NCI-H748 (cell line): ENCODE results near the gene OGDH.
A peak's percentile ranks its signal among the peaks of the same experiment; 100 is the strongest.

Source experiments
- DNase-seq: peaks from one replicate; lab custom pipeline; 2025; ENCODE audit not compliant: unreplicated experiment; lab: John Stamatoyannopoulos, UW

The OGDH gene

DNA sequence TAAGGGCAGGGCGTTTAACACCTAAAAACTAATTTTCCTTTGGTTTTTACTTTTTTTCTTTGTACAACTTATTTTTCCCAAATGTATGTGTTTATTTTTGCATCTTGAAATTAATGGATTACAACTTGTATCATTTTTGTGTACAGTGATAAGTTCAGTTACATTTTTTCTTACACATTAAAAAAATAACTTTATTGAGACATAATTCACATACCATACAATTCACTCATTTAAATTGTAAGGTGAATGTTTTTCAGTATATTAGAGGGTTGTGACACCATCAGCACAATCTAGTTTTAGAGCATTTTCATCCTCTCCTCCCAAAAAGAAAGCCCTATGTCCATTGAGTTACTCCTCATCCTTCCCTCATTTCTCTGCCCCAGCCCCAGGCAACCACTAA lies 11.6 kb downstream of the OGDH start:
- no peak for DNase-seq

DNA sequence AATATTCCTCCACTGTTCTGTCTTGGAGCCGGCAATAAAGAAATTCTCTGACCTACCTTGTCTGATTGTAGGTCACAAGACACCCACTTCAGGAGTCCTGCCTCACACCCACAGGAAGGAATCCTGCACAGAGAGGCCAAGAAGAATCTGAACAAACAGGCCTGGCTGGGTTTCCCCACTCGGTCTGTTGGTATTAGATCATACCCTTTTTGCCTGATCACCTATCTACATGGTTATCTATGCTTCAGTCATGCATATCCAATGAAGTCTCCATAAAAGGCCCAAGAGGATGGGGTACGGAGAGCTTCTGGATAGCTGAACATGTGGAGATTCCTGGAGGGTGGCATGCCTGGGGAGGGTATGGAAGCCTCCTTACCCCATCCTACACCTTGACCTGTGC lies 12.3 kb downstream of the OGDH start:
- DNase-seq: no peak

DNA sequence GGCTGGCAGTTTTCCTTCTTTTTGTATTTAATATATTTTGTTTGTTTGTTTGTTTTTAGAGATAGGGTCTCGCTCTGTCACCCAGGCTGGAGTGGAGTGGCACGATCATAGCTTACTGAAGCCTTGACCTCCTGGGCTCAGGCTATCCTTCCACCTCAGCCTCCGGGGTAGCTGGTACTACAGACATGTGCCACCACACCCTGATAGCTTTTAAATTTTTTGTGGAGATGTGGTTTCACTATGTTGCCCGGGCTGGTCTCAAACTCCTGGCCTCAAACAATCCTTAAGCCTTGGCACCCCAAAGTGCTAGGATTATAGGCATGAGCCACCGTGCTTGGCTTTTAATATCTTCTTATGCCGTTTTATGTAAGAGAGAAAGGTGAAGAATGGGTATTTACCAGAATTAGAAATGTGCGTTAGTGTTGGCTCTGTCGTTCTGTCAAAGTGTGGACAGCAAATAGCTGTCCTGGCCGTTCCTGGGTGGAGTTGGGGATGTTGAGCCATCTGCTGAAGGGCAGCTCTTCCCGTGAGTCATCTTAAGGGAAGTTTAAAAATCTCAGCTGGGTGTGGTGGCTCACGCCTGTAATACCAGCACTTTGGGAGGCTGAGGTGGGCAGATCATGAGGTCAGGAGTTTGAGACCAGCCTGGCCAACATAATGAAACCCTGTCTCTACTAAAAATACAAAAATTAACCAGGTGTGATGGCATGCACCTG lies 14.8 kb downstream of the OGDH start:
- DNase-seq: no peak

DNA sequence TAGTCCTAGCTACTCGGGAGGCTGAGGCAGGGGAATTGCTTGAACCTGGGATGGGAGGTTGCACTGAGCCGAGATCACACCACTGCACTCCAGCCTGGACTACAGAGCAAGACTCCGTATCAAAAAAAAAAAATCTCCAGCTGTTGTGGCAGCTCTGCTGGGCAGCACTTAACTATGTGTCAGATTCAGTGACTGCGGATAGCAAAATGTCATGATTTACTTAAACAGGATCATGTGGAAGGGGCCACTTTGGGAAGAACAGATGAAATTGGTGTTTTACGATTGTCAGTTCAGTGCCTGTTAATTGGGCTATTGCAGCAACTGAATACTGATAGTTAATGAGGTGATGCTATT lies 15.3 kb downstream of the OGDH start:
- no peak for DNase-seq

DNA sequence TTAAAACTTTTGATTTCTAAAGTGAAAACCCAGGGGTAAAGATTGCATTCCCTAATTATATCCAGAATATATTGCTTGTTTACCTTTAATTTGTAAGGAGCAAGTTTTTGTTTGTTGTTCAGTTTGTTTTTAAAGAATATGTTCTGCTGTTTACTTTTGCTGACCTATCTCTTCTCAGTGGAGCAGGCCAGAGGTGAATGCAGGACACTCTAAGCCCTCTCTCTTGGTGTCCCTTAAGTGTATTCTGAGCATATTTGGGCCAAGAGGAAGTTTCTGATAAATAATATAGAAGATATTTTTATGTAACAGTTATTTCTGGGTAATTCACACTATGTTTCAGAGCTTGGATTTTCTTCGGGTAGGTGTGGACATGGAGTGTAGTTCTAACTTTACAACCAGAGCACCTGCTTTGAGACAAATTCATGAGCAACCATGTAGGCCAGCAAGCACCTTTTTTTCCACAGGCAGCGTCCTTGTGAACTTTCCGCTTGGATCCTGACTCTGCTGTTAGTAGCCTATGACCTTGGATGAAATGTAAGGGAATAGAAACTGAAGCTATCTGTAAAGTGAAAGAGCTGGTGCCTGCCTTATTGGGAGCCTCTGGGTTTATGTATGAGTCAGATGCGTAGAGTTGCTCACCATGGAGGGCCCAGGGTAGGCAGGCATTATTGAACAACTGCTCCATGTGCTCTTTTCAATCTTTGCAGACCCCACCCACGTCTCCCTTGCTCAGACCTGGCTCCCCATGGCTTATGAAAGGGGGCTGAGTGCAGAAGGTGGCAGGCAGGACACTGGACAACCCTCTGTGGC lies 16.1 kb downstream of the OGDH start:
- no peak for DNase-seq

DNA sequence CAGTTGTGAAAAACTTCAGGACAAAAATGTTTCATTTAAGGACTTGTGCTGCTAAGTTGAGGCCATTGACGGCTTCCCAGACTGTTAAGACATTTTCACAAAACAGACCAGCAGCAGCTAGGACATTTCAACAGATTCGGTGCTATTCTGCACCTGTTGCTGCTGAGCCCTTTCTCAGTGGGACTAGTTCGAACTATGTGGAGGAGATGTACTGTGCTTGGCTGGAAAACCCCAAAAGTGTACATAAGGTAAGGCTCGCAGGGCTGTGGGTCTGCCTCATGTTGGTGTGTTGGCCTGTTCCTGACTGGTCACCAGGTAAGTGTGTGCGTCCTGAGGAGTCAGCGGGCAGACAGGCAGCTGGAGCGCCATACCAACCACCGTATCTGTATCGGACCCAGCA lies 17.9 kb downstream of the OGDH start:
- no peak for DNase-seq

DNA sequence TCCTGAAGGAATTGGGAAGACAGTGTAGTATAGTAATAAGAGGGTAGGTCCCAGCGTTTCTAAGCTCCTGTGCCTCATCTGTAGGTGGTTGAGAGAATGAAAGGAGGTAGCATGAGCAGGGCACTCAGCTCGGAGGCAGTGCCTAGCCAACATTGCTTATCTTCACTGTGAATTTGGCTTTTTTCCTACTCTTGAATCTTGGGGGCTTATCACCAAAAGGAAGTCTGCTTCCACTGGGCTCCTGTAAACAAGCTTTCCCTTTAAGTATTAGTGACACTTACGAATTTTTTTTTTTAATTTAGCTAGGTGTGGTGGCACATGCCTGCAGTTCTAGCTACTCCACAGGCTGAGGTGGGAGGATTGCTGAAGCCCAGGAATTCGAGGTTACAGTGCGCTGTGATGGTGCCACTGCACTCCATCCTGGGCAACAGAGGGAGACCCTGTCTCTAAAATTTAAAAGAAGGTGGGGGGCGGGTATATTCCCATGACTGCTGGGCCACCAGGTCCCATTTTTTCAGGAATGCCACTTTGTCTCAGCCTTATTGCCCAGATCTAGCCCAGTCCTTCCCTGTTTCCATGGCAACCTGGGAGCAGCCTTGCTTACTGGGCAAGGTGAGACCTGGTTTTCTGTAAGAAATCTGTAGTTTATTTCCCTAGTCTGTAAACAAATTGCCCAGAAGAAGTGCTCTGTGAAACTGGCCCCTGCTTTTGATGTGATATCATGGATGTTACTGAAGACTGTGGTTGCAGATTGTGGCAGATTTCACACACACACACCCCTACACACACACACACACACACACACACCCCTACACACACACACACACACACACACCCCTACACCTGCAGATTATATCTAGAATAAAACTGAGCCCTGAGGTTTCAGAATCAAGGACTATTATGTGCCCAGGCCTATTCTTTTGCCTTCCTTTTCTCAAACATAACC lies 19.4 kb downstream of the OGDH start:
- DNase-seq: no peak

DNA sequence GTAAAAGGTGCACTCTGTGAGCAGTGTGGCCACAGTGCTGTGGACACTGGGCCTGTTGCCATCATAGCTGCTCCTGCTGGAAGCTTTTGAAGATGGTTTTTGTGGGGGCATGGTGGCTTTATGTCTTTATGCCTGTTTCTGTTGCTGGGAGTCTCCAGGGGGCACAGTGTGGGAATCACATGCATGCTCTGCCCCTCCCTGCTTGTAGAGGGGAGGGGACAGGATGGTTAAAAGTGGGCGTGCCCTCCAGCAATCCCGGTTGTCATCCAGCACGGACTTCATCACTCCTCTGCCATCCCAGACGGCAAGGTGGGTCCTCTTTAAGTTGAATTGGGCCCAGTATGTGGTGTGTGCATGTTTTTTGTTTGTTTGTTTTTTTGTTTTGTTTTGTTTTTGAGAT lies 20.2 kb downstream of the OGDH start:
- DNase-seq: no peak

DNA sequence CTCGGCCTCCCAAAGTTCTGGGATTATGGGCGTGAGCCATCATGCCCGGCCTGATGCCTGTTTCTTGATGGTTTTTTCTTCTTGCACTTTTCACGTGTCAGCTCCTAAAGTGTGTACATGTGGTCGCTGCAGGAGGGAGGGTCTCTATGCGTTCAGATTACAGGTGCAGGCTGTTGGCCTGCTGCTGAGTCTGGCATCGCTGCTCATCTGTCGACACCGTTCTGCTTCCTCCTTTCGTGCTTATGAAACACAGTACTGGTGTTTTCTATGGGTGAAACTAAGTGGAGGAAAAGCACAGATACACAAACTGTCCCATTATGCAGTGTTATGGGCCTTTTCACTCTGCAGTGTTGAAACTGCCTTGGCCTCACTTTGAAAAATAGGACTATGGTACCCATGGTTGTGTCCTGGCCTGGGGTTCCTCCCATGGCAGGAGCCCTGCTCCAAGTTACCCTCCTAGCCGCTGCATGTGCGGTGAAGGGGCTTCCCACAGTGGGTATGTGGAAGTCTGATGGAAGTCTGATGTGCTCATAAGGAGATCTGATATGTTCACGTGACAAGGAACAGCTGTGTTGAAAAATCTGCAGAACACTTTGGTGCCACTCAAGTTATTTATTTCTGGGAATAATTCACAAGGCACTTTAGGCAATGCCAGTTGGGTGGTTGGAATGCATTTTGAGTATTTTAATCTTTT lies 23.5 kb downstream of the OGDH start:
- no peak for DNase-seq

DNA sequence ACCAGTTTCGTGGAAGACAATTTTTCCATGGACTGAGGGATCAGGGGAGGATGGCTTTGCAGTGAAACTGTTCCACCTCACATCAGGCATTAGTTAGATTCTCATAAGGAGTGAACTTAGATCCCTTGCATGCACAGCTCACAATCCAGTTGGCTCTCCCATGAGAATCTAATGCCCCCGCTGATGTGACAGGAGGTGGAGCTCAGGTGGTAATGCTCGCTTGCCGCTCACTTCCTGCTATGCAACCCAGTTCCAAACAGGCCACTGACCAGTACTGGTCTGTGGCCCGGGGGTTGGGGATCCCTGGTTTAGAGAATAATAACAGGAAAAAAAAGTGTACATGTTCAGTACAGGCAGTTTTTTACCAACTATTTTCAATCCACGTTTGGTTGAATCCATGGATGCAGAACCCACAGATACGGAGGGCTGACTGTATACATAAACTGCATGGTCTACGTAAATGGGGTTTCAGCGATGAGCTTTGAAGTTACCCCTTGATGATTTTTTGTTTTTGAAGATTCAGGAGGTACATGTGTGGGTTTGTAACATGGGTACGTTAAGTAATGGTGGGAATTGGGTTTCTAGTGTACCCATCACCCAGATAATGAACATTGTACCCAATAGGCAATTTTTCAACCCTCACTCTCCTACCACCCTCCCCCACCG lies 24.5 kb downstream of the OGDH start:
- no peak for DNase-seq

DNA sequence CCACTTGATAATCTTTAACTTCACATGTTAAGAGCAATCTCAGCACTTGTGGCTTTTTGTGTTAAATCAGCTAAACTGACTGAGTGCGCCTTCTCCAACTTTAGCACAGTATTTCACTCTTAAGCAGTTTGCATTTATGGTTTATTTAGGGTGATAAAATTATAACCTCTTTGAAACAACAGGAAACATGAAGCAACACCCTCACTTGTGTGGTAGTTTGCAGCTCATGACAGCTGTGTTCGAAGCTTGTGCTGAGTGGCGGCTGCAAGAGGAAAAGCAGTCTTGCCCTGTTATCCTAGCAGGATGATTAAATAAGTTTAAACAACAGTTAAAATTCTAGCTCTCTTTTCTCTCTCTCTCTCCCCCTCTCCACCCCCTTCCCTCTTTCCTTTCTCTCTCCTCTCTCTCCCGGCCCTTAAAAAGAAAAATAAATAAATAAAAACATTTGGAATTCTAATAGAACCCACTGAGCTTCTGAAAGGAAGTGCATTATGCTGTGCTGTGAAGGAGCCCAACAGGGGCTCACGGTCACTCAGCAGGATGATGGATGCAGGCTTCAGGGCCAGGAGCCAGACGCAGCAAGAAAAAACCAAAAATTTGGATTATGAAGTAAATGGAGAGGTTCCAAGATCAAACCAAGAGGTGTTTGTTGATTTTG lies 25.2 kb downstream of the OGDH start:
- no peak for DNase-seq

DNA sequence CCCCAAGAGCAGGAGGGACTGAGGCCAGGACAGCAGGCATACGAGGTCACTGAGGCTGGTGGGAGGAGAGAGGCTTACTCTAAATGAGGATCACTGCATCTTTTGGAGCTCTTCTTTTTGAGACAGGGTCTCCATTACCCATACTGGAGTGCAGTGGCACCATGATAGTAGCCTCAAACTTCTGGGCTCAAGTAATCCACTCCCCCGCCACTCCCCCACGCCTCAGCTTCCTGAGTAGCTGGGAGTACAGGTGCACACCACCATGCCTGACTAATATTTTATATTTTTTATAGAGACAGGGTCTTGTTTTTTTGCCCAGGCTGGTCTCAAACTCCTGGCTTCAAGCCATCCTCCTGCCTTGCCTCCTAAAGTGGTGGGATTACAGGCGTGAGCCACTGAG lies 25.8 kb downstream of the OGDH start:
- DNase-seq: no peak

DNA sequence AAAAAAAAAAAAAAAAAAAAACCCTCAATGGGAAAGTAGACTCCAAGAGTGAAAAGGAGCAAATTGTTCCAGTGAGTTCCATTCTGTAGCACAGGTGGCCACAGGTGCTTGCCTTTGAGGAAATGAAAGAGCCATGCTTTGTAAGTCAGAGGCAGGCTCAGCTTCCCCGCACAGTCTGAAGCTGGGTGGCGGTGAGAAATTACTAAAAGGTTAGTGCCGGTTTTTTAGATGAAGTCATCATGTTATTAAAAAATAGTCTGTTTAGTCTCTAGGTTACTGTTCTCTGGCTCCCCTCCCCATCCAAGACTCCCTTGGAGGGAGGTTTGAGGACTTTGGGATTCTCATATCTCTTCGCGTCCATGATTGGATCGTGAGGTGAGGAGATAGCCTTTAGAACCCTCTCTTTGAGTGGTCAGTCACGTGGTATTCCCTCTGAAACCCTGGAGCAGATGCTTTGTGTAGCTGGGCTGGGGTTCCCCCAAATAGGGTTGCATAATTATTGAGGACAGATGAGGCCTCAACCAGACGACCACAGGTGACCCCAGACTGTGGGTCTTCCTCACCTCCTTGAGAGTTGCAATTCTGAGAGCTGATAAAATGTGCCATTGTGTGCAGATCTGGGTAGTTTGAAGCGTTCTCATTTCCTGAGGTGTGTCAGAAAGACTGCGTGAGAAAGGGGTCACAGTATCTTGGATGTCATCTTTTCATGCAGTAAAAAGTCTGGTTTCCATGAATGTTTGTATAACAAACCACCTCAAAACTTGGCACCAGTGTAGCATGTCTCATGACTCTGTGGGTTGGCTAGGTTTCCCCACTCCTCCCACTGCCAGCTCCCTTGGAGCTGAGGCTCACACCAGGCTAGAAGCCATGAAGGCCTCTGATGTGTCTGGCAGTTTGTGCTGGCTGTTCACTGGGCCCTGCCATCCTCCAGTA lies 27.1 kb downstream of the OGDH start:
- no peak for DNase-seq

DNA sequence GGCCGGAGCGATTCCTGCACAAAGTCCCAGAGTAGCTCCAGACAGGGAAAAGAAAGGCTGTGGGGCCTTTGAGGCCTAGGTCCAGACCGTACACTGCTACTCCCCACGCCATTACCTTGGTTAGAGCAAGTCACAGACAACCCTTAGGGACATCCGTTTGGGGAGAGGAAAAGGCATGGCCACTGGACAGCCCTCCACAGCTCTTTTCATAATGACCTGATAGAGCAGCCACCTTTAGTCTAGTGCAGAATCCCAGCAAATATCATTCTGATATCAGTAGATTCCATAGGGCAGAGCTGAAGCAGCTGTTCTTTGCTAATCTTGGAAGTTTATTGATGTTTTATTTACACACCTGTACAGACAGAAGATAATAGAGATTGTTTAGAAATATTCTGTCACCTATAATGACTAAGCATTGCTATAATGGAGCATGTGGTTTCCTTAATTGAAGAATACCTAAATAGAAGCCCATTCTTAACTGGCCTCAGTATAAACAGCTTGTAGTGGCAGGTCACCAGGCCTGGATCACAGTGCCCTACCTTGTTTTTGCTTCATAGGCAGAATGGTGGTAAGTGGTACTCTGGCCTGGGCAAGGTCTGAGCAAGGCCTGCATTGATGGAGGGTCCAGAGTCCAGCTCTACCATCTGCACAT lies 27.9 kb downstream of the OGDH start:
- peak; percentile 40 for DNase-seq

DNA sequence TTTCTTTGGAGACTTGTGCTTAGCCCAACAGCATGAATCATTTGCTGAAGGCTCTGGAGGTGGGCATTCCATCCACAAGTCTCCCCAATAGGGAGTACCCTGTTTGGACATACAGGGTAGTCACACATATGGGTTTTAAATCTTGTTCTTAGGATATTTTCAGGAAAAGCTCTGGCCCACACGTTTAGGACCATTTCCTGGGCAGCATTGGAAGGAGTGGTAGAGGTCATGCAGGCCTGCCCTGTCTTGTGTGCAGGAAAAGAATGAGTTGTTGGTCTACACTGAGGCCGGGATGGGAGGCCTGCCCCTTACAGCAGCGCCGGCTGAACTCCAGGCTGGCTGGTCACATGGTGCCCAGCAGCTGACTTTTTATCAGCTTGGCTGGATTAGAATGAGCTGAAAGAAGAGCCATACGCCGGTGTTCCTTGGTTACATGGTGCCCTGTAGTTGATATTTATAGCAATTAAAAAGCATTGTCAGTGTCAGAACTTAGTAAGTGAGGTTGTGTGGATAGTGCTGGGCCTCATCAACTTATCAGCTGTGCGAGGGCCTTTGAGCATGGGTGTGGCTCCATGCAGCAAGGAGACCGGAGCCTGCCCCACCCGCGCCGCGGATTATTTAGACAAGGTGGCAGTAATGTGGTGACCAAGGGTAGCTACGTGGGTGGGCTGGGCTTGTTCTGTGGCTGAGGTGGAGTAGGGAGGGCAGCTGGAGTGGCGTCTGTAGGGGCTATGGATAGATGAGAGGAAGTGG lies 28.6 kb downstream of the OGDH start:
- peak; percentile 47 for DNase-seq

DNA sequence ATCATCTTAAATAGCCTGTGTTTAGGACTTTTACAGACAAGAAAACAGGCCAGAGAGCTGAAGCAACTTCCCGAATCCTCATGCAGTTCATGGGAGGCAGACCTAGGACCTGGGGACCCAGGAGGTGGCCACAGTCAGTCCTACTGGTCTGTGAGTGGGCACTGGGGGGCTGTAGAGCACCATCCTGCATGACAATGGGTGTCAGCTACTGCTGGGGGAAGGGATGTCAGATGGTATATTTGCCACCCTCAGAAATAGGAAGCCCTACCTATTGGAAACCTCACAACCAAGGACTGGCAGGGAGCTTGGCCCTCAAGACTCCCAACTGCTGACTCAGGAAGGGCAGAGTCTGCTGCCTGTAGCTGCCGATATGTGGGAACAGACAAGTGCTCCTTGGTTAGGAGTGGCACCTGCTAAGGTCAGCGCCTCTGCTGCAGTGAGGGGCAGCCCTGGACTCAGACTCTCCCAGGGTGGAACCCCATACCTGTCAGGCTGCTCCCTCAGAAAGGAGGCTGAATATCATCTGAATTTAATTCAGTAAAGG lies 29.7 kb downstream of the OGDH start:
- no peak for DNase-seq

DNA sequence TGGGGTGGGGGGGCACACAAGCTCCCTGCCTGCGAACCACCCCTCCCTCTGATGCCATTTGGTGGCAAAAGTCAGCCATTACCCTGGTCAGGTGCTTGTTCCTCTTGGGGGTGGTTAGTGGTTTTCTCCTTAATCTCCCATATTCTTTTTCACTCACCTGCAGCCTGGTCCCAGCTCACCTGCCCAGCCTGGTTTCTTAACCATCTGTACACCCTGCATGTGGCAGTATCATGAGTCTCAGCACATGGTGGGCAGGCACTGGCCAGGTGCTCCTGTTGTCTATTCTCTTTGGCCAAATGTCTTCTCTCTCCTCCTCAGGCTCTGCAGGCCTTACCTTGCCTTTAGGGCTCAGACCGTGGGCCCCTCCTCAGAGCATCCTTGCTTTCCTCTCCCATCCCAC lies 30.5 kb downstream of the OGDH start:
- DNase-seq: no peak
